HG02763 (cell line): ENCODE data around the gene ART3.
A peak's percentile ranks its signal among the peaks of the same experiment; 100 is the strongest.

Experiments
- ATAC-seq: cut with Tn5 transposase; IDR thresholded peaks from one replicate; pipeline ENCODE4 v1.9.1; 2021; ENCODE audit warnings: mild to moderate bottlenecking, moderate library complexity; ENCODE audit not compliant: unreplicated experiment

Gene ART3

GRCh38 chr4:76144546-76144945 lies 70.0 kb downstream of the ART3 start:
- ATAC-seq = no peak

- peak; percentile 26 for ATAC-seq
These were observed 73.1 kb downstream of the ART3 start for GRCh38 chr4:76147454-76148141.

- ATAC-seq = peak; percentile 98
These were observed 73.8 kb downstream of the ART3 start, which contains the start of gene NUP54 for GRCh38 chr4:76148142-76148865. NUP54 (minus strand) TSS chr4:76148397; CDS start chr4:76148374, 23 bp downstream.

GRCh38 chr4:76153356-76153755 lies 78.8 kb downstream of the ART3 start:
- no peak for ATAC-seq

GRCh38 chr4:76155979-76156378 lies 81.5 kb downstream of the ART3 start:
- ATAC-seq = no peak

- ATAC-seq = no peak
These were observed 82.1 kb downstream of the ART3 start for GRCh38 chr4:76156635-76157034.

- ATAC-seq = no peak
These were observed 85.8 kb downstream of the ART3 start for GRCh38 chr4:76160355-76160754.
